Activated naive CD4-positive, alpha-beta T cell treated with anti-CD3 and anti-CD28 coated beads for 36 hours (primary cell): Measurements from ENCODE around the gene PRKCE. TPM values are rescaled to one million over a fixed set of nuclear protein-coding genes. Genes with fewer than 3 reads are reported as not detected.

Experiments
- CTCF ChIA-PET: fragments of 350-600 bp; sonication (Branson Sonifier 250); formaldehyde crosslinking; loops from one replicate; lab custom pipeline; 2021; ENCODE audit warnings: antibody characterized with exemption; lab: Charles Lee
- DNase-seq: peaks from one replicate; pipeline ENCODE4 v3.0.0-alpha.2; 2020
- H3K27ac Mint-ChIP-seq: one replicate; pipeline ENCODE4 v1.8.0; 2021; ENCODE audit warnings: mild to moderate bottlenecking, mixed read lengths
- H3K27me3 Mint-ChIP-seq: one replicate; pipeline ENCODE4 v1.8.0; 2021; ENCODE audit warnings: low read depth, mixed read lengths
- H3K36me3 Mint-ChIP-seq: one replicate; pipeline ENCODE4 v1.8.0; 2021; ENCODE audit warnings: low read depth, mixed read lengths
- H3K4me1 Mint-ChIP-seq: one replicate; pipeline ENCODE4 v1.8.0; 2021; ENCODE audit warnings: low read depth, mixed read lengths
- H3K4me3 Mint-ChIP-seq: one replicate; pipeline ENCODE4 v1.8.0; 2021; ENCODE audit warnings: mild to moderate bottlenecking, moderate library complexity, mixed read lengths
- H3K9me3 Mint-ChIP-seq: one replicate; pipeline ENCODE4 v1.8.0; 2021; ENCODE audit warnings: mixed read lengths
- intact Hi-C: fragments of 100-400 bp; cut with micrococcal nuclease; formaldehyde crosslinking; loops from one replicate; pipeline ENCODE4 v1.15.1; 2023
- total RNA-seq, 2 experiments: library from RNA; stranded (reverse); gene quantifications; one replicate each; pipeline ENCODE4 v1.2.3, GENCODE V29; 2021

PRKCE gene
- total RNA-seq, 2 experiments from 2014 or later, result 9.4 to 10.6 TPM

DNA sequence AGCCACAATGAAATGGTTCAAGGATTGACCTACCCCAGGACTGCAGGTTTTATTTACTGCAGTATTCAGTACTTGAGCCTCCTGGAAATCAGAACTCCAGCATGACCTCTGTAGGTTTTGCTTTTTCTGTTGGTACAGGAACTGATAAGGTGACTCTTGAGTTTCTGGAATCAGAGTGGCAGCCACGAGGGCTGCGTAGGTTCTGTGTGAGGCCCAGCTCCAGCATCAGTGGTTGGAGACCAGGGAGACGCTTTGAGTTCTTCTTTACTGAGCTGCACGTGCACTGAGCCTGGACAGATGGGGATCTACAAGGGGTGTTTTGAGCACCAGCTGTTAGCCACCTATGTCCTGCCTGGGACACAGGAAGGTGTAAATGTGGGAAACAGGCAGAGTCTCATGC lies 423.0 kb downstream of the PRKCE start:
- Mint-ChIP-seq H3K27ac (no peak overlapping the region), H3K4me3 (no peak overlapping the region), H3K9me3 (no peaks in the 10 kb centered on the region), H3K4me1 (no peaks in the 10 kb centered on the region), H3K27me3 (no peaks in the 10 kb centered on the region), H3K36me3 (peaks cover 1% of the 10 kb centered on the region)
- no peak for DNase-seq
- CTCF ChIA-PET, result interaction anchor here (0.5 to 1.4 kb wide), 2 partner anchors 9 to 81 kb away, joined by 3 read pairs; no protein-coding TSS in a partner anchor
- intact Hi-C loops, result no loop called here

DNA sequence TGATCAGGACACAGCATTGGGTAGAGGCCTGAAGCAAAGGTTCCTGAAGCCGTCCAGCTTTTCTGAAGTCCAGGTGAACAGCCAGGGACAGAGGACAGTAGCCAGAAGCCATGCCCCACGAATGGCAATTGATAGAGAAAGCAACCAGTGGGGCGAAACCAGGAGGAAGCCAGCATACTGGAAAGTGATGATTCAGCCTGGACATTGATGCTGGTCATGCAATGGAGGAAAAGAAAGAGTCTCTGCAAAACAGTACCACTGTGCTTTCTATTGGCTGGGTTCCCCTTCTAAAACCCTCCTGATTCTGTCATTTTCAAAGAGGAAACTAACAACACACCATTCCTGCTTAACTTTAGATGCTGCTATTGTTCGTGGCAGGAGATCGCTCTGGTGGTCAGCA lies 424.4 kb downstream of the PRKCE start:
- Mint-ChIP-seq H3K27ac (no peak overlapping the region), H3K9me3 (no peaks in the 10 kb centered on the region), H3K27me3 (no peaks in the 10 kb centered on the region), H3K4me3 (no peak overlapping the region), H3K4me1 (no peaks in the 10 kb centered on the region), H3K36me3 (peaks cover 1% of the 10 kb centered on the region)
- CTCF ChIA-PET, result no interaction called here
- no peak for DNase-seq
- intact Hi-C loops, result no loop called here

DNA sequence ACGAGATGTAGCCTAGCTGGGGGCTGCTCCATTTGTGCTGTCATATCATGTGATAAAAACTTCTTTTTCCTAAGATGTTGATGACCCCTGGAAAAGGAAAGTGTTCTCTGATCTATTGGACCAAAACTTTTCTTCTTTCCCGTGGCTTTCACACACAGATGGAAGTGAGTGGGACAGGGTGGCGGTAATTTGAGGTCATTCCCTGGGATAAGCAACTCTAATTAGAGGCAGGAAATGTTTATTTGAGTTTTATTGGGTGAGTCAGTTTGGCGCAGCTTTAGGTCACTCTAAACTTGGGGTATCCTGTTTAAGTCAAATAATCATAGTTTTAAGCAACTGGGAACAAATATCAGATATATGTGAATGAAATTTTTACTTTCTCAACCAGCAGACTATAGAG lies 424.8 kb downstream of the PRKCE start:
- H3K27me3 Mint-ChIP-seq, result no peaks in the 10 kb centered on the region
- no peaks in the 10 kb centered on the region for H3K9me3 Mint-ChIP-seq
- intact Hi-C loops, result no loop called here
- H3K27ac Mint-ChIP-seq, result no peak overlapping the region
- DNase-seq, result no peak
- no peaks in the 10 kb centered on the region for H3K4me1 Mint-ChIP-seq
- CTCF ChIA-PET, result no interaction called here
- H3K36me3 Mint-ChIP-seq, result peaks cover 1% of the 10 kb centered on the region
- H3K4me3 Mint-ChIP-seq, result no peak overlapping the region

DNA sequence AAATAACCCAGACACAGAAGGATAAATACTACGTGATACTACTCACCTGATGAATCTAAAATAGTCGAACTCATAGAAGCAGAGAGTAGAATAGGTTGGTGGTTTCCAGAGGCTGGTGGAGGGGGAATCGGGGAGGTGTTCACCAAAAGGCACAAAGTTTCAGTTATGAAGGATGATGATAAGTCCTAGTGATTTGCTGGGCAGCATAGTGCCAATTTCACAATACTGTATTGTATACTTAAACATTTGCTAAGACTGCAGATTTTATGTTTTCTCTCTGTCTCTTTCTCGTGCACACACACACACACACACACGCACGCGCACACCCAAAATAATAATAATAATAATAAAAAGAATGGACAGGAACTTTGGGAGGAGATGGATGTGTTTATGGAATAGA lies 425.4 kb downstream of the PRKCE start:
- no peak overlapping the region for H3K27ac Mint-ChIP-seq
- DNase-seq, result no peak
- H3K27me3 Mint-ChIP-seq, result no peaks in the 10 kb centered on the region
- no peaks in the 10 kb centered on the region for H3K4me1 Mint-ChIP-seq
- no peaks in the 10 kb centered on the region for H3K9me3 Mint-ChIP-seq
- peaks cover 1% of the 10 kb centered on the region for H3K36me3 Mint-ChIP-seq
- CTCF ChIA-PET, result interaction anchor here (0.6 to 1.3 kb wide), 2 partner anchors 14 to 113 kb away, joined by 3 read pairs; no protein-coding TSS in a partner anchor
- intact Hi-C loops, result no loop called here
- no peak overlapping the region for H3K4me3 Mint-ChIP-seq

DNA sequence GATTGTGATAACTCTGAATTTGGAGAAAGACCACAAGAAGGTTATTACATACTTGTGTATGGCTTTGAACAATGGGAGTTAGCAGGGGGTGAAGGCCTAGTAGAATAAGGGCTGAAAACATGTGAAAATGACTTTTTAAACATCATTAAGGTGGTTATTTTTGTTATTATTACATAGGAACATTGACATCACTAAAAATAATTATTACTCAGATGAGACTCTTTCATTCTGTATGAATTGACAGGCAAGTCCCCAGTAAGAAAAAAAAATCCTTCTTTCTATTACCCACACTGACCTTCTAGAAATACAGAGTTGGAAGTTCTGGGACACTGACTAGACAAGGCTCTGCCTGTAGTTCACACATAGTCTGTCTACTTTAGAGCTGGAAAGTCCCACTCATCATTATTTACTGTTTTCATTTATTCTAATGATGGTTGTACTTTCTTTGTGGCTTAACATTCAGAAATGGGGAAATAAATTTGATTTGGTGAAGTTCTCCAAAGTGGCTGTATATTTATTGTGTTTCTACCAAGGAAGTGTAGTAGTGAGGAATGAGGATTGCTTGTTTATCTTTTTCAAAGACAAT lies 426.1 kb downstream of the PRKCE start:
- Mint-ChIP-seq H3K4me3 (no peak overlapping the region), H3K27ac (no peak overlapping the region), H3K9me3 (no peaks in the 10 kb centered on the region), H3K27me3 (no peaks in the 10 kb centered on the region), H3K36me3 (peaks cover 1% of the 10 kb centered on the region), H3K4me1 (peaks cover 6% of the 10 kb centered on the region)
- no peak for DNase-seq
- CTCF ChIA-PET, result interaction anchor here (1.3 kb wide), 1 partner anchor 14 kb away, joined by 3 read pairs; no protein-coding TSS in a partner anchor
- intact Hi-C loops, result no loop called here

DNA sequence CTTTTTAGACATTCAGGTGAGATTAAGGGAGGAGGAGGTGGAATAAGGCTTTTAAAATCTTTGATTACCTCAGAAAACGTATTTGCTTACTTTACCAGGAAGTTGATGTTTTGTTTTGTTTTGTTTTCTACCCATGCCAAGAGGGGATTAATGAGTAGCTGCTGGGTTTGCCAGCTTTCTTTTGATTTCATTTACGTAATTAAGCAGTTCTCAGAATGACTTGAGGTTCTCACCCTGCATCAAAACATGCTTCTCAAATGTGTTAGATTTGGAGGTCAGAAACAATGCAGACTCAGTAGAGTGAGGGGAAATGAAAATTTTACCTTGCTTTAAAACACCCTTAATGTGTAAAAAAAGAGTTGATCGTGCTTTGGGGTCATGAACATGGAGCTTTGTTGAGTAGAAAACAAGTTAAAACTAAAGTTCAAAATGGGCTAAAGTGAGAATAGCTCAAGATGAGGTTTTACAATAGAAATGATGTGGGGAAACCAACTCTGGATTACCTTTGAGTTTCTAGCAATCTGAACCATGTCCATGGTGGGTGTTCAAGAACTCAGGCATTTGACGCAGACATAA lies 428.6 kb downstream of the PRKCE start:
- intact Hi-C loops, result no loop called here
- peaks cover 6% of the 10 kb centered on the region for H3K4me1 Mint-ChIP-seq
- no peaks in the 10 kb centered on the region for H3K36me3 Mint-ChIP-seq
- H3K27me3 Mint-ChIP-seq, result no peaks in the 10 kb centered on the region
- no peak overlapping the region for H3K4me3 Mint-ChIP-seq
- no peak for DNase-seq
- H3K27ac Mint-ChIP-seq, result no peak overlapping the region
- CTCF ChIA-PET, result interaction anchor here (0.9 to 1.5 kb wide), 2 partner anchors 9 to 282 kb away, joined by 3 to 5 read pairs; no protein-coding TSS in a partner anchor
- no peaks in the 10 kb centered on the region for H3K9me3 Mint-ChIP-seq

DNA sequence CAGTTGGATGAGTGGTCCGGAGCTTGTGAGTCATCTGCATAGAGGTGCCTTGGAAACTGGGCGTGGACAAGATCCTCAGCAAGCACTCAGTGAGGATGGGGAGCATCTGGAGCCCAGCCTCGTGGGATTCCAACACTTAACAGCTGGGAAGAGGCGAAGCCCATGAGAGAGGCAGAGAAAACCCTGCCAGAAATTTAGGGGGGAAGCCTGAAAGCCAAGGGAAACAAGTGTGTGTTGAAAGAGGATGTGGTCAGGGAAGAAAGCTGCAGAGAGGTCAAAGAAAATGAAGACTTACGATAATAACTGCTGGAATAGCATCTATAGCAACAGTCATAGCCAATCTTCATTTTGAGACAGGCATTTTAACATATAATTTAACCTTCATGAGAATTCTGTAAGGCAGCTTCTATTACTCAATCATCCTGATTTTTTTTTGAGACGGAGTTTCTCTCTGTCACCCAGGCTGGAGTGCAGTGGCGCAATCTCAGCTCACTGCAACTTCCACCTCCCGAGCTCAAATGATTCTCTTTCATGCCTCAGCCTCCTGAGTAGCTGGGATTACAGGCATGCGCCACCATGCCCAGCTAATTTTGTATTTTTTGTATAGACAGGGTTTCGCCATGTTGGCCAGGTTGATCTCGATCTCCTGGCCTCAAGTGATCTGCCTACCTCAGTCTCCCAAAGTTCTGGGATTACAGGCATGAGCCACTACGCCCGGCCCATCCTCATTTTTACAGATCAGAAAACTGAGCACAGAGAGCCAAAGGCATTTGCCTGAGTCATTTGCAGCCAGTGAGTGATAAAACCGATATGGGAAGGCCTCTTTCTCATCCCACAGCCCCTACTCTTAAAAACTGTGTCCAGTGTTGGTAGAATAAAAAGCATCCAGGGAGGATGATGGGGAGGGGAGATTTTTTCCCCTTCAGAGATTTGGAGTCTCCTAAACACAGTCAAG lies 431.3 kb downstream of the PRKCE start:
- CTCF ChIA-PET, result interaction anchor here (0.5 to 1.4 kb wide), 4 partner anchors 9 to 1003 kb away, joined by 3 to 4 read pairs (median 3); no protein-coding TSS in a partner anchor
- DNase-seq, result no peak
- Mint-ChIP-seq H3K4me1 (peaks cover 6% of the 10 kb centered on the region), H3K9me3 (no peaks in the 10 kb centered on the region), H3K36me3 (peaks cover 6% of the 10 kb centered on the region), H3K27ac (no peak overlapping the region), H3K27me3 (no peaks in the 10 kb centered on the region), H3K4me3 (no peak overlapping the region)
- intact Hi-C loops, result no loop called here

DNA sequence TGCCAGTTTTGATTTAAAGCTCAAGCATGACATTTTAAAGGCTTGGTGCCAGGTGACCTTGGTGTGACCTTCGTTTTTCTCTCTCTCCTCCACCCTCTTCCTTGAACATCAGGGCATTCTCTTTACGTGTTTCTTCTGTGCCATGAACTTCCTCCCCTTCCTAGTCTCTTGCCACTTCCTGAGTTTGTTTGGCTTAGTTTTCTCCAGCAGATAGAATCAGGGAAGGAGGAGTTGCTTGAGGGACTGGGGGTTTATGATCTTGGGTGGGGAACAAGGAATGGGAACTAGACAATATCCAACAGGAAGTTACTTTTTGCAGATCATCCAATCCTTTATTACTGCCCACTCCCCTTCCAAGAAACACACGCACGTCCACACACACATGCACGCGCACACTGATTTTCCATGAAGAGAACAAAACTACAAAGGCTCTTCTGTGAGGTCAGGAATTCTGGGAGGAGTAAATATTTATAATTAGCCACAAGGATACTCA lies 435.1 kb downstream of the PRKCE start:
- CTCF ChIA-PET, result no interaction called here
- no peak overlapping the region for H3K27ac Mint-ChIP-seq
- DNase-seq, result no peak
- H3K4me3 Mint-ChIP-seq, result no peak overlapping the region
- H3K27me3 Mint-ChIP-seq, result no peaks in the 10 kb centered on the region
- peaks cover 15% of the 10 kb centered on the region for H3K36me3 Mint-ChIP-seq
- intact Hi-C loops, result no loop called here
- peaks cover 6% of the 10 kb centered on the region for H3K4me1 Mint-ChIP-seq
- H3K9me3 Mint-ChIP-seq, result no peaks in the 10 kb centered on the region

DNA sequence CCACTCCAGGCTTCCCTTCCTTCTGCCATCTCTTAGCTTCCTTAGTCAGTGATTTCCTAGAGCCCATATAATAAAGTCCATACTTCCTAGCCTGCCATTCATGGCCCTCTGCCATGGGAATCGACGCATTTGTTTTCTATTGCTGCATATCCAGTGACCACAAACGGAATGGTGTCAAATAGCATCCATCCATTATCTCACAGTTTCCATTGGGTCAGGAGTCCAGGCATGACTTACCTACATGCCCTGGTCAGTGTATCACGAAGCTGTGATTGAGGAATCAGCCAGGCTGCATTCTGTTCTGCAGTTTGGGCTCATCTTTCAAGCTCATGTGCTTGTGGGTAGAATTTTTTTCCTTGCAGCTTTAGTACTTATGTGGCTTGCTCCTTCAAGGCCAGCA lies 436.0 kb downstream of the PRKCE start:
- DNase-seq, result no peak
- Mint-ChIP-seq H3K27ac (no peak overlapping the region), H3K4me3 (no peak overlapping the region), H3K27me3 (no peaks in the 10 kb centered on the region), H3K4me1 (peaks cover under 1% of the 10 kb centered on the region), H3K36me3 (peaks cover 15% of the 10 kb centered on the region), H3K9me3 (no peaks in the 10 kb centered on the region)
- intact Hi-C loops, result no loop called here
- CTCF ChIA-PET, result no interaction called here

DNA sequence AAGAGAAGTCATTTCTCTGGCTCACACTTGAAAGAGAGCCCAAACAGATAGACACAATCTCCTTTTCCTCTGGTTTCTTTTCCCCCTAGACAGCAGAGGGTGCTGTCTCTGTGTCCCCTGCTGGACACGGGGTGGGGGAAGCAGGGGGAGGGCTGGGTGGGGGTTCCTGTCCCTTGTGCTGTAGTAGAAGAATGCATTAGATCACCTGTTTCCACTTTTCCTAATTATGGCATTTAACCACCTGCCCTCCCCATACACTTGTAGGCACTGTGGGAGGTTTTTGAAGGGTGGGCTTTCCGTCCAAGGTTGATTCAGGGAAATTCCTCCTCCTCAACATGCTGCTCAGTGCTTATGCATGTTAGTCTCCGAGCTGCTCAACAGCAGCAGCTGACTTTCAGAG lies 439.5 kb downstream of the PRKCE start:
- H3K4me3 Mint-ChIP-seq, result no peak overlapping the region
- H3K36me3 Mint-ChIP-seq, result peaks cover 18% of the 10 kb centered on the region
- H3K27ac Mint-ChIP-seq, result no peak overlapping the region
- H3K4me1 Mint-ChIP-seq, result no peaks in the 10 kb centered on the region
- CTCF ChIA-PET, result no interaction called here
- intact Hi-C loops, result no loop called here
- H3K27me3 Mint-ChIP-seq, result no peaks in the 10 kb centered on the region
- H3K9me3 Mint-ChIP-seq, result peaks cover 2% of the 10 kb centered on the region
- DNase-seq, result no peak

DNA sequence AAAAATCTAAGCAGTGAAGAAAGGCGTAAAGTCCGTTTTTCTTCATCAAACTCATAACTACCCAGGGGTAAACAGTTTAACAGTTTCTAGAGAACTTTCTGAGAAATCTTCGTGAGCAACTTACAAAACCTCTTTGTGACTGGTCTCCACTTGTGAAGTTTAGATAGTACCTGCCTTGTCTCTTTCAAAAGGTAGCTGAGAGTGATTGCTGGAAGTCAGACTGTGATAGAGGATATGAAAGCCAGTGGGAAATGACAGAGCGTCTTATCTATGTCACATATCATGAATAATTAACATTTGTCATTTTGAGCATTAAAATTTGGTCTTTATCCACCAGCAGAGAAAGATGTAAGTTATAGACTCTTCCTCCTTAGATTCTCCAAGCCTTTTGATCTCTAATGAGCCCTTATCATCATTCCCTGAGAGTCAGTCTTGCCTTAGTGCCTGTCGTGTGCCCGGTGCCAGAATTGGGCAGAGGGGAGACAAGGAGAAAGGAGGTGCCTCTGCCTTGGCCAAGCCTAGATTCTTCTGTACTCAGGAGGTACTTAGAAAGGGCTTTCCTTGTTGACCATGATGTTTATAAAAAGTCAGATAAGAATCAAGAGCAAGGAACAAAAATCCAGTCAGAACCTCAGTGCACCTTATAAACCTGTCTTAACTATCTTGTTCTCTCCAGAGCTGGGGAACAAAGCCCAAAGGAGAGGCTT lies 440.6 kb downstream of the PRKCE start:
- Mint-ChIP-seq H3K4me3 (no peak overlapping the region), H3K27ac (no peak overlapping the region), H3K4me1 (no peaks in the 10 kb centered on the region), H3K9me3 (peaks cover 2% of the 10 kb centered on the region), H3K27me3 (no peaks in the 10 kb centered on the region), H3K36me3 (peaks cover 15% of the 10 kb centered on the region)
- CTCF ChIA-PET, result interaction anchor here (0.6 kb wide), 1 partner anchor 497 kb away, joined by 3 read pairs; no protein-coding TSS in a partner anchor
- DNase-seq, result no peak
- intact Hi-C loops, result no loop called here

DNA sequence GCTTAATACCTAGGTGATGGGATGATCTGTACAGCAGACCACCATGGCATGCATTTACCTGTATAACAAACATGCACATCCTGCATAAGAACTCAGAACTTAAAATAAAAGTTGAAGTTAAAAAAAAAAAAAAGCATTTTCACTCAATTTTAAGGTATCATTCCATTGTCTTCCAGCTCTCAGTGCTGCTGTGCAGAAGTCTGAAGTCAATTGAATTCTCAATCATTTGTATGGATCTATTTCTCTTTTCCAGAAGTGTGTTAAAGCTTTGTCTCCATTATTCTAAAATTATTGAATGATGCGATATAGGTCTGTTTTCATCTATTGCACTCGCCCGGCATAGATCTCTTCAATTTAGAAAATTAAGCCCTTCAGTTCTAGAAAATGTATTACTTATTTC lies 443.2 kb downstream of the PRKCE start:
- H3K36me3 Mint-ChIP-seq, result peaks cover 3% of the 10 kb centered on the region
- intact Hi-C loops, result no loop called here
- H3K9me3 Mint-ChIP-seq, result peaks cover 2% of the 10 kb centered on the region
- no peak overlapping the region for H3K27ac Mint-ChIP-seq
- no peaks in the 10 kb centered on the region for H3K27me3 Mint-ChIP-seq
- no peak overlapping the region for H3K4me3 Mint-ChIP-seq
- no peaks in the 10 kb centered on the region for H3K4me1 Mint-ChIP-seq
- DNase-seq, result no peak
- CTCF ChIA-PET, result no interaction called here
